ENCODE data around the gene NMUR1.

NMUR1 gene

DNA sequence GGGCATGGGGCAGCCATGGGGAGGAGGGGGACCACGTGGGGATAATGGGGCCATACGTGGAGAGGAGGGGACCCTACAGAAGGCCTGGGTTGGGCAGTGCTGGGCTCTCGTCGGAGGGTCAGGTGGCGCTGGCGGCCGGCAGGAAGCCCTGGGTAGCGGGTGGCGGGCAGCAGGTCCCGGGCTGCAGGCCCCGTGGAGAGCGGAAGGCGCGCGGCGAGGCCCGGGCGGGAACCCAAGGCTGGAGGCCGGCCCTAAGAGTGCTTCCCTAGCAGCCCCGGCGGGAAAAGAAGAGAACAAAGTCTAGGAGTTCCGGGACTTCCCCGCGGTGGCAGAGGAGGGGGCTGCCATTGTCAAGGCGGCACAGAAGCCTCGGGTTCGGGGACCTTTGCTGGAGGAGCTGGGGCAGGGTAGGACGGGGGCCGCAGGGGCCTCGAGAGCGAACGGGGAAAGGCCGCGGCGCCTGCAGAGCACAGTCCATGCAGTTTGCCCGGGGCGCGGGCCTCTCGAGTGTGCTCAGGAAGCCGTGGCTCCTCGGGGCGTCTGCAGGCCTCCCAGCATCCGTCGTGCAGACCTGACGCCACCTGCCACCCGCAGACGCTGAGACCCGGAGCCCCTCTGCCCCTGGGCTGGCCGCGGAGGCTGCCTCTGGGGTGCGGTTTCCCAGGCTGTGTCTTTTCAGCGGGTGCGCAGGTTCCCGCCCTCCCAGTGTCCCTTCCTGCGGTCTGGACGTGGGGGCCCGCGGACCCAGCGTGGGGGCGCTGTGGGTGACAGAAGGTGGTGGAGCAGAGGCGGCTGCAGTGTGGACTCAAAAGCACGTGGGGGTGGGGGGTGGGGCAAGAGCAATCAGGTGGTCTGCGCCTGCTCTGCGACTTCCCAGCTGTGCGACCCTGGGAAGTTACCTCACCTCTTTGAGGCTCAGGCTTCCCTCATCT, 46.6 kb downstream of the NMUR1 start:
- peak; percentile 23 for DNase-seq (ENCODE audit: low spot score)

DNA sequence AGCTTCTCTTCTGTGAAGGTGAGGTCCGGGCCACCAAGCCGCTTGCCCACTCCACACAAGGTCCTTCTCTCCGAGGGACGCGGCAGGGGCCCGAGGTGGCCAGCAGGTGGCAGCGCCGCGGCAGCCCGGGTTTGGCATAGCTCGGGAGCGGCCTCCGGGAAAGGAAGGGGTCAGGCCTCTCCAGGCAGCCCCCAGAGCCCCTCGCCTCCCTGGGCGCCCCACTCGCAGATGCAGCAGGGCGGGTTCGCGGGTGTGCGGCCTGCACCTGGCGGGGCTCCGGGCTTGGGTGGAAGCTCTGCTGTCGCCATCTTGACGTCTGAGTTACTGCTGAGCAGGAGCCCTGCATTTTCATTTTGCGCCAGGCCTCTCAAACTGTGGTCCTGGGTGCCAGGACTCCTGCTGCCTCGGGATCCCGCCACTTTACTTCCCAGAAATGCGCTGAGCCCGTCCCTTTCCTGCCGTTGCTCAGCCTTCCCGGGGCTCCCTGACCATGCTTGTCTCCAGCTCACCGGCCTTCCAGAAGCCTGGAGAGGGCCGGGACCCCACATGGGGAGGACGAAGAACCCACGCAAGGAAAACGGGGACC, 47.3 kb downstream of the NMUR1 start:
- peak; percentile 72 for DNase-seq (ENCODE audit: low spot score)

DNA sequence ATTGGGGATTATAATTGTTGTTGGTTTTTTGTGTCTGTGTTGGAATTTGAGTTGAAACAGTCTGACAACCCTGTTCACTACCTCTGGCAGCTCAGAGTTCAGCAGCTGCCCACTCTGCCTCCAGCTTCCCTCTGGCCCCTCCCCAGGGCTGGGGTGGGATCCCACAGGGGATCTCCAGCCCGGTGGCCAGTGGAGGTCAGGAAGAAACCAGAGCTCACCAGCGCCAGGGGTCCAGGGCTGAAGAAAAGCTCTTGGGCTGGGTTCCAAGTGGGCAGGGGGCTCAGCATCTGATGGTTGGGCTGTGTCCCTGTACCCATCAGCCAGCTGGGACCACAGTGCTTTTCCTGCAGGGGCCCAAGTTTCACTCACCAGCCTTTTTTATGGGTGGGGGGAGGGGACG, 49.5 kb downstream of the NMUR1 start:
- no peak for DNase-seq (ENCODE audit: low spot score)

DNA sequence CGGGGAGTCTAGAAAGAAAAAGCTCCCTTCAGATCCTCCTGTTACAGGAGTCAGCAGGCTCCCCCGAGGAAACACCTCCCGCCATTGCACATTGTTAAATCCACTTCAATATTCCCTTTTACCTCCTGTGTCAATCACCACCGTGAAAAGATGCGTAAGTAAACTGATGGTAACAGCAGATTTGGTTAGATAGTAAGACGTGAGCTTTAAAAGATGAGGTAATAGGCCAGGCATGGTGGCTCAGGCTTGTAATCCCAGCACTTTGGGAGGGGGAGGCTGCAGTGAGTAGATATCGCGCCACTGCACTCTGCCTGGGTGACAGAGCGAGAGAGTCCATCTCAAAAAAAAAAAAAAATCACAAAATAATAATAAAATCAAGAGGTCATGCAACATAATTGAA, 50.8 kb downstream of the NMUR1 start:
- no peak for DNase-seq (ENCODE audit: low spot score)

DNA sequence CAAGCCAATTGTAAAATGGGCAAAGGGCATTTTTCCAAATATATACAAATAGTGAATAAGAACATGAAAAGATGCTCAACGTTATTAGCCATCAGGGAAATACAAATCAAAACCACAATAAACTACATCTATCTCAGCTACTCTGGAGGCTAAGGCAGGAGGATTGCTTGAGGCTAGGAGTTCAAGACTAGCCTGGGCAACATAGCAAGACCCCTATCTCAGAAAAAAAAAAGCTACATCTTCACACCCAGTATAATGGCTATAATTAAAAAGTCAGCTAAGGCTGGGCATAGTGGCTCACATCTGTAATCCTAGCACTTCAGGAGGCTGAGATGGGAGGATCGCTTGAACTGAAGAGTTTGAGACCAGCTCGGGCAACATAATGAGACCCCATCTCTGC, 53.3 kb downstream of the NMUR1 start:
- DNase-seq (ENCODE audit: low spot score) = no peak

DNA sequence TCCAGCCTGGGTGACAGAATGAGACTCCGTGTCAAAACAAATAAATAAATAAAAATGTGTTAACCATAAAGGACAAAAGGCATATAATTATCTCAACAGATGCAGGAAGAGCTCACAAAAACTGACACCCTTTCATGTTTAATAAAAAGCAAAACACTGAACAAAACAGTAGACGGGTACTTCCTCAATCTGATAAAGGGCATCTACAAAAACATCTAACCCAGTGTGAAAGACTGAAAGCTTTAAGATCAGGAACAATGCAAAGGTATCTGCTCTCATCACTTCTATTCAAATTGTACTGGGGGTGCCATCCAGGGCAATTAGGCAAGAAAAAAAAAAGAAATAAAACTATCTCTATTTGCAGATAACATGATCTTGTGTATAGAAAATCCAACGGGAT, 54.3 kb downstream of the NMUR1 start:
- no peak for DNase-seq (ENCODE audit: low spot score)
